Endodermal cell (in vitro differentiated cells): ENCODE results near the gene CAMTA1. TPM values are rescaled to one million over a fixed set of nuclear protein-coding genes. Genes with fewer than 3 reads are reported as not detected.

Experiments used
- DNase-seq: peaks from one replicate; pipeline ENCODE4 v3.0.0-alpha.2; 2017
- H3K27ac ChIP-seq: 2 replicates; pipeline ENCODE4 v1.5.1; 2013; ENCODE audit warnings: mild to moderate bottlenecking, low read depth, low read length, moderate library complexity
- H3K27me3 ChIP-seq: 2 replicates; pipeline ENCODE4 v1.6.1; 2013; ENCODE audit warnings: mild to moderate bottlenecking, low read length, moderate library complexity; ENCODE audit not compliant: insufficient read depth, control insufficient read depth, poor library complexity, severe bottlenecking
- H3K36me3 ChIP-seq: 2 replicates; pipeline ENCODE4 v1.7.0; 2013; ENCODE audit warnings: mild to moderate bottlenecking, low read length, moderate library complexity; ENCODE audit not compliant: control insufficient read depth, insufficient read depth
- H3K4me1 ChIP-seq: one replicate; pipeline ENCODE4 v1.7.0; 2013; ENCODE audit warnings: low read length; ENCODE audit not compliant: control insufficient read depth, insufficient read depth
- H3K4me3 ChIP-seq: 2 replicates; pipeline ENCODE4 v1.5.1; 2013; ENCODE audit warnings: mild to moderate bottlenecking, low read length, moderate library complexity
- H3K9ac ChIP-seq: 2 replicates; pipeline ENCODE4 v1.6.1; 2013; ENCODE audit warnings: mild to moderate bottlenecking, low read length, moderate library complexity; ENCODE audit not compliant: poor library complexity, severe bottlenecking; ENCODE audit errors: extremely low read depth
- H3K9me3 ChIP-seq: 2 replicates; pipeline ENCODE4 v1.6.1; 2013; ENCODE audit warnings: mild to moderate bottlenecking, low read length, moderate library complexity; ENCODE audit not compliant: control insufficient read depth
- H3K27ac Mint-ChIP-seq: 2 replicates; pipeline ENCODE4 v1.8.0; 2020; ENCODE audit warnings: mixed read lengths
- H3K27me3 Mint-ChIP-seq: 2 replicates; pipeline ENCODE4 v1.8.0; 2021; ENCODE audit warnings: mild to moderate bottlenecking, mixed read lengths; ENCODE audit not compliant: insufficient read depth
- H3K36me3 Mint-ChIP-seq: 2 replicates; pipeline ENCODE4 v1.8.0; 2020; ENCODE audit warnings: low read depth, mixed read lengths
- H3K4me1 Mint-ChIP-seq: 2 replicates; pipeline ENCODE4 v1.8.0; 2020; ENCODE audit warnings: mixed read lengths
- H3K4me3 Mint-ChIP-seq: 2 replicates; pipeline ENCODE4 v1.8.0; 2020; ENCODE audit warnings: mild to moderate bottlenecking, moderate library complexity, mixed read lengths
- H3K9me3 Mint-ChIP-seq: 2 replicates; pipeline ENCODE4 v1.8.0; 2020; ENCODE audit warnings: mild to moderate bottlenecking, mixed read lengths
- WGBS, 2 experiments: methylation state at CpG; one replicate each; pipeline versions ENCODE4 v1.1.5 to v1.1.7; 2013; ENCODE audit warnings: missing lambda C conversion rate in 2 of 2, mixed read lengths in 1 of 2; ENCODE audit not compliant: insufficient coverage in 1 of 2, insufficient read length in 1 of 2; 5-methylcytosine and 5-hydroxymethylcytosine counted together
- total RNA-seq, 2 donors: library from RNA; stranded (reverse); fragmentation: NEBNext Ultra II Directional in 1 of 2; extraction: Animal tissue kit (Norgen Biotek cat#: 25700) in 1 of 2; gene quantifications; 2 replicates in 1 of 2; 3 replicates in 1 of 2; pipeline ENCODE4 v1.2.1, GENCODE V29; 2021
- TF ChIP-seq, protein P1 (sequence below): fragments of 200-600 bp; sonication (generic); conservative IDR thresholded peaks from 2 replicates; pipeline ENCODE4 v1.5.0; 2021; ENCODE audit warnings: antibody characterized with exemption, mild to moderate bottlenecking

The CAMTA1 gene
- total RNA-seq, 2 donors from 2014 or later: 123 to 137 TPM

DNA sequence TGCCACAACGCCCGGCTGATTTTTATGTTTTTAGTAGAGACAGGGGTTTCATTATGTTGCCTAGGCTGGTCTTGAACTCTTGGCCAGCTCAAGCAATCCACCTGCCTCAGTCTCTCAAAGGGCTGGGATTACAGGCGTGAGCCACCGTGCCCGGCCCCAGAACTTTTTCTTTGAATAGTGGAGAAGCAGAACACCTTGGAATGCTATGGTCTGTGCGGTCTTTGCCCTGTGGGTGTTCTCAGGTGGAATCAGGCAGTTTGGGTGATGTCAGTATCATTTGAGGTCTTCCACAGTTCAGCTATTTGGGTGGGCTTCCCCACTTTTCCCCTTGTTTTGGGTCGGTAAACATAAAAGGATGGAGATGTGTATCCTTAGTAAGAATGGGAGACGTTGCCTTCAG is 17.6 kb downstream of the CAMTA1 start:
- H3K4me1 ChIP-seq: no peaks in the 10 kb centered on the region
- no peaks in the 10 kb centered on the region for H3K9me3 ChIP-seq
- no peak overlapping the region for H3K27ac Mint-ChIP-seq
- H3K4me1 Mint-ChIP-seq: peaks cover 12% of the 10 kb centered on the region
- H3K36me3 Mint-ChIP-seq: peaks cover 2% of the 10 kb centered on the region
- WGBS, 2 experiments: 88 to 89% methylated on average over 4 to 8 of the region's 8 CpGs
- H3K9me3 Mint-ChIP-seq: no peaks in the 10 kb centered on the region
- DNase-seq: no peak
- H3K27ac ChIP-seq: no peak overlapping the region
- H3K27me3 Mint-ChIP-seq: no peaks in the 10 kb centered on the region
- no peaks in the 10 kb centered on the region for H3K27me3 ChIP-seq
- H3K36me3 ChIP-seq: no peaks in the 10 kb centered on the region
- H3K4me3 Mint-ChIP-seq: no peak overlapping the region
- H3K4me3 ChIP-seq: no peak overlapping the region
- TF ChIP-seq, protein P1, sequence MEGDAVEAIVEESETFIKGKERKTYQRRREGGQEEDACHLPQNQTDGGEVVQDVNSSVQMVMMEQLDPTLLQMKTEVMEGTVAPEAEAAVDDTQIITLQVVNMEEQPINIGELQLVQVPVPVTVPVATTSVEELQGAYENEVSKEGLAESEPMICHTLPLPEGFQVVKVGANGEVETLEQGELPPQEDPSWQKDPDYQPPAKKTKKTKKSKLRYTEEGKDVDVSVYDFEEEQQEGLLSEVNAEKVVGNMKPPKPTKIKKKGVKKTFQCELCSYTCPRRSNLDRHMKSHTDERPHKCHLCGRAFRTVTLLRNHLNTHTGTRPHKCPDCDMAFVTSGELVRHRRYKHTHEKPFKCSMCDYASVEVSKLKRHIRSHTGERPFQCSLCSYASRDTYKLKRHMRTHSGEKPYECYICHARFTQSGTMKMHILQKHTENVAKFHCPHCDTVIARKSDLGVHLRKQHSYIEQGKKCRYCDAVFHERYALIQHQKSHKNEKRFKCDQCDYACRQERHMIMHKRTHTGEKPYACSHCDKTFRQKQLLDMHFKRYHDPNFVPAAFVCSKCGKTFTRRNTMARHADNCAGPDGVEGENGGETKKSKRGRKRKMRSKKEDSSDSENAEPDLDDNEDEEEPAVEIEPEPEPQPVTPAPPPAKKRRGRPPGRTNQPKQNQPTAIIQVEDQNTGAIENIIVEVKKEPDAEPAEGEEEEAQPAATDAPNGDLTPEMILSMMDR: no peak
- no peak overlapping the region for H3K9ac ChIP-seq

DNA sequence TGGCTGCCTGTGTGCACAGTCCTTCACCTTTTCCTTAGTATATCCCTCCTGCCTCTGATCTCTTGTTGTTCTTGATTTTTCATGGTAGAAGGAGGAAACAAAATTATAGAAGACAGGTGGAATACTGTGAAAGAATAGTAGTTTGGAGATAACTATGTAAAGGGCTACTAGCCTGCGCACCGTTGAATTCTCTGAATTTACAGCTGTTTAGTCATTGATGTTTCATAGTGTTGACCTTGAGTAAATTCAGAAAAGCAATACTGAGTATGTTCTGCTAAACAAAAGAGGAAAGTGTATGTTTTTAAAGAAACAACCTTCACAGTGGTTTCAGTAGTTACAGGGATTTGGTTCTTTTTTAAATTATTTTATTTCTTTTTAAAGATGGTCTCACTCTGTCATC is 18.1 kb downstream of the CAMTA1 start:
- no peaks in the 10 kb centered on the region for H3K9me3 ChIP-seq
- no peak overlapping the region for H3K4me3 ChIP-seq
- H3K4me1 ChIP-seq: no peaks in the 10 kb centered on the region
- WGBS, 2 experiments: 89 to 95% methylated on average over 2 of the region's 2 CpGs
- Mint-ChIP-seq H3K36me3 (peaks cover 2% of the 10 kb centered on the region), H3K27me3 (no peaks in the 10 kb centered on the region), H3K9me3 (no peaks in the 10 kb centered on the region), H3K27ac (no peak overlapping the region), H3K4me3 (no peak overlapping the region), H3K4me1 (peaks cover 12% of the 10 kb centered on the region)
- TF ChIP-seq, protein P1: no peak
- no peak overlapping the region for H3K27ac ChIP-seq
- no peaks in the 10 kb centered on the region for H3K27me3 ChIP-seq
- peaks cover 4% of the 10 kb centered on the region for H3K36me3 ChIP-seq
- DNase-seq: no peak
- H3K9ac ChIP-seq: no peak overlapping the region

DNA sequence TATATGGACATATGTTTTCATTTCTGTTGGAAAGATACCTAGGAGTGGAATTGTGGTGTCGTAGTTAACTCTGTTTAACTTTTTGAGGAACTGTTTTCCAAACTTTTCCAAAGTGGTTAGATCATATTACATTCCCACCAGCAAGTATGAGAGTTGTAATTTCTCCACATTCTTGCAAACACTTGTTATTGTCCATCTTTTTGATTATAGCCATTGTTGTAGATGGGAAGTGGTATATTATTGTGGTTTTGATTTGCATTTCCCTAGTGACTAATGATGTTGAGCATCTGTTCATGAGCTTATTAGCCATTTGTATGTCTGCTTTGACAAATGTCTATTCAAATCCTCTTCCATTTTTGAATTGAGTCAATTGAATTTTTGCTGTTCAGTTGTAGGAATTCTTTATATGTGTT is 19.8 kb downstream of the CAMTA1 start:
- Mint-ChIP-seq H3K4me3 (no peak overlapping the region), H3K27ac (no peak overlapping the region), H3K9me3 (no peaks in the 10 kb centered on the region), H3K36me3 (peaks cover 2% of the 10 kb centered on the region), H3K27me3 (no peaks in the 10 kb centered on the region), H3K4me1 (peaks cover 12% of the 10 kb centered on the region)
- TF ChIP-seq, protein P1: no peak
- no peak overlapping the region for H3K9ac ChIP-seq
- peaks cover 7% of the 10 kb centered on the region for H3K36me3 ChIP-seq
- H3K4me3 ChIP-seq: no peak overlapping the region
- no peaks in the 10 kb centered on the region for H3K9me3 ChIP-seq
- H3K27ac ChIP-seq: no peak overlapping the region
- WGBS, 2 experiments: 88% methylated on average over 1 of the region's 1 CpG; no CpG with 5 or more reads in 1 of the 2 experiments
- H3K4me1 ChIP-seq: no peaks in the 10 kb centered on the region
- no peaks in the 10 kb centered on the region for H3K27me3 ChIP-seq
- DNase-seq: no peak
